ENCODE results near the gene GABARAPL2.
A peak's percentile ranks its signal among the peaks of the same experiment; 100 is the strongest.
"Not testable (repeated sequence)": the region's sequence is repeated elsewhere in the genome, so short reads cannot be mapped to it uniquely, and the experiment has no call there.

Gene GABARAPL2

DNA sequence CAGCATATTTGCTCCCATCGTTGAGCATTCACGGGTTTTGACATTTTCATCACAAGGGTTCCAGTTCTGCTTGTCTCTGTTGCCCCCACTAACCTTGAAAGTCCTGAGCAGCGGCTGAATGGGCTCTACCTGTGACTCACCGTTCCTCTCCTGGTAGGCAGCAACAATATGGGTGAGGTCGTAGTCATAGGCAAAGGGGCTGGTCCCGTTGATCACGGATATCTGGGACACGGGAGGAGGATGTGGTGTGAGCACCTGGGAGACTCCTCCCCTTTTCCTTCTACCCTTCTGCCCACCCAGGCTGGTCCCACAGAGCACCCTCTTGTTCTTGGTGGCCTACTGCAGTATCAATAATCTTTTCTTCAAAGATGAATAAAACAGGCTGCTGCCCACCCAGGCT, 23.7 kb upstream of the GABARAPL2 start:
- H3K4me1 Mint-ChIP-seq, H3K27me3 Mint-ChIP-seq, H3K9me3 Mint-ChIP-seq, H3K27ac Mint-ChIP-seq, H3K4me3 Mint-ChIP-seq, ATAC-seq, DNase-seq: not testable (repeated sequence)

DNA sequence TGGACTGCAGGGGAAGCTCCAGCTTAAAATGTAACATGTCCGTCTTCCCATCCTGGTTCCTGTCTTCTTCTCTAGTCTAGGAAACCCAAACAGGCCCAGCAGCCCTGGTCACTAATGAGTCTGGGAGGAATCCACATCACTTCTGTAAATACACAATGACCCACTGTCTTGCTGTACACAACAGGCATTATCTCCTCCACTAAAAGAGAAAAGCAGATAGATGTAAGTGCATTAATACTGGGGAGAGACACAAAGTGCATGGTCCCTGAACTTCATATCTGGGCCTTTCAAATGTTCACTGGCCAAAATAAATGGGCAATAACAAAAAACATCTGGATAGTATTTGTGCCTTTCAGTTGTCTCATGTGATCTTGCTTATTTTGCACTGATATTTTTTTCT, 20.3 kb upstream of the GABARAPL2 start:
- not testable (repeated sequence) for H3K4me3 Mint-ChIP-seq, H3K9me3 Mint-ChIP-seq, H3K27me3 Mint-ChIP-seq, H3K27ac Mint-ChIP-seq, ATAC-seq, DNase-seq
- H3K4me1 Mint-ChIP-seq = peaks cover 11% of the 10 kb centered on the region

- DNase-seq (no peak), ATAC-seq (no peak)
- no peaks in the 10 kb centered on the region for H3K27me3 Mint-ChIP-seq
- H3K4me1 Mint-ChIP-seq = peaks cover 11% of the 10 kb centered on the region
- no peaks in the 10 kb centered on the region for H3K9me3 Mint-ChIP-seq
- no peak overlapping the region for H3K4me3 Mint-ChIP-seq
- no peak overlapping the region for H3K27ac Mint-ChIP-seq
Observed at GRCh38 chr16:75546293-75546692, 19.9 kb upstream of the GABARAPL2 start.

- H3K4me3 Mint-ChIP-seq, DNase-seq, H3K9me3 Mint-ChIP-seq, H3K27ac Mint-ChIP-seq, ATAC-seq: not testable (repeated sequence)
- Mint-ChIP-seq H3K27me3 (peaks cover 12% of the 10 kb centered on the region), H3K4me1 (peaks cover 11% of the 10 kb centered on the region)
Observed at GRCh38 chr16:75548456-75548855, 17.7 kb upstream of the GABARAPL2 start.

DNA sequence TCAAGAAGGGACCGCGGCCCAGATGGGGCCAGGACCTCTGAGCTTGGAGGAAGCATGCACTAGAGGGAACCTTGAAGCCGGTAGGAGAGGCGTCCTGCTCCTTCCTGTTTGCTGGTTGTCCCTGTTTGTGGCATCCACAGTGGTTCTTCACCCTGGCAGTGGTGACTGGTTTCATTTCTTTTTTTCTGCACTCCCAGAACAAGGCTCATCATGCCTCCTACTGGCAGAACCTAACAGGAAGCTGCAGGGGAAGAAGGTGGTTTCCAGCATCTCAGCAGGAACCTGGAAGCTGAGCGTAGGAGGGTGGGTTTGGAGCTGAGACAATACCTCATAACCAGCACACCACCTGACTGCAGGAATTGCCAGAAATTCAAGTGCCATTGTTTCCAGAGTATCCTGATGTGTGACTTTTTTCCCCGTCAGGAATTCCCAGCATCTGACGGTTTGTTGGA, 15.9 kb upstream of the GABARAPL2 start:
- H3K27ac Mint-ChIP-seq = peak overlapping the region in 1 of 2 donors; percentile 84
- H3K4me3 Mint-ChIP-seq = no peak overlapping the region
- DNase-seq (peak; percentile 9 to 38), ATAC-seq (peak; percentile 72)
- peaks cover 13% of the 10 kb centered on the region for H3K4me1 Mint-ChIP-seq
- H3K27me3 Mint-ChIP-seq = peaks cover 20% of the 10 kb centered on the region
- H3K9me3 Mint-ChIP-seq = no peaks in the 10 kb centered on the region

GRCh38 chr16:75552951-75553350, 13.2 kb upstream of the GABARAPL2 start:
- no peak overlapping the region for H3K4me3 Mint-ChIP-seq
- H3K4me1 Mint-ChIP-seq = peaks cover 20% of the 10 kb centered on the region
- peaks cover 20% of the 10 kb centered on the region for H3K27me3 Mint-ChIP-seq
- H3K9me3 Mint-ChIP-seq = no peaks in the 10 kb centered on the region
- no peak for DNase-seq
- no peak overlapping the region for H3K27ac Mint-ChIP-seq
- ATAC-seq = no peak

DNA sequence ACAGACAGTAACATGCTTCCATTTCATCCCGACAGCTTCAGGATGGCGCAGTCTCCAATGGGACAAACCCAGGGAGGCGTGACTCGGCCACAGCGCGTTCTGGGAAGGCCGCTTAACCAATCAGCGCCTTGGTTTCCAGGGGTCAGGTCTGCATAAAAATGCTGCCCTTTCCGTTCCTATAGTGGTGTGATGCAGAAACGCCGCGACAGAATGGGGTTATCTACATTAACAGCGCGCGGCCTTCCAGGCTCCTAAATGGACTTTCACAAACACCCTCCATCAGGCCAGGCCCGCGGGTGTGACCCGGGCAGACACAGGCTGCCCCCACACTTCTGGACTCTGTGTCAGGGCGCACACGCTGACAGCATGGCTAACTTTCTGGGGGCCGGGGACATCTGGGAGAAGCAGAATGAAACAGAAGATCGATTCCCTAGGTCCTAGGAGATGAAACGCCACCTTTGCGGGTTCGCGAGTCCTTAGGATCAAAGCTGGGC, 10.9 kb upstream of the GABARAPL2 start:
- ATAC-seq = peak; percentile 13
- peak in 1 of 2 donors; percentile 20 for DNase-seq
- peaks cover 13% of the 10 kb centered on the region for H3K4me1 Mint-ChIP-seq
- H3K27me3 Mint-ChIP-seq = peaks cover 20% of the 10 kb centered on the region
- no peaks in the 10 kb centered on the region for H3K9me3 Mint-ChIP-seq
- peak overlapping the region; percentile 99 for H3K4me3 Mint-ChIP-seq
- H3K27ac Mint-ChIP-seq = peak overlapping the region; percentile 90 to 95

DNA sequence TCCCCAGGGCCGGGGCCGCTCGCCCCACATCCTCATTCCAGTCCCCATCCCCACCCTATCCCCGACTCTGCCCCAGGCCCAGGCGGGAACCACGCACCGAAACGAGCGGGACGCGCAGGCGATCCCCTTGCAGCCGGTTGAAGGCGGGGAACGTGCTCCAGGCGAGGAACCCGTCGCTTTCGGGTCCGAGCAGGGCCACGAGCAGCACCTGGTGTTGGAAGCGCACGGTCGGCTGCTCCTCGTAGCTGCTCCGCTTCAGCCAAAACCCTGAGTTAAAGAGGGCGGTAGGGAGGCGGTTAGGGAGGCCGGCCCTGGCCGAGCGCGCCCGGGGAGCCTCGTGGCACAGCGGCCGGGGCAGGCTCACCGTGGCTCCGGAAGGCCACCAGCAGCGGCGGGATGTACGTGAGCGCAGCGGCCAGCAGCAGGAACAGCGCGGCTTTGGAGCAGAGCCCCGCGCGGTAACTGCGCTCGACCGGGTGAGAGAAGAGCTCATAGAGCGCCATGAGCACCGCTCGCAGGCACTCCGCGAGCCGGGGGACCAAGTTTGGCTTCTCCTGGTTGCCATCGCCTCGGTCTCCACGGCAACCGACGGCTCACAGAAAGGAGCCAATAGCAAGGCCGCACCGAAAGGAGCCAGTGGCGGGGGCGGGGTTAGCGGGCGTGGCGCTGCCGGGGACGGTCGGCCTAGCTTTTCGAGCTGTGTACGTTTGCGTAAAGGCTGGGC, 10.3 kb upstream of the GABARAPL2 start, which contains the start of gene TMEM231:
Gene TMEM231, minus strand, starts transcription at position 546 of the 724 bp plus-strand sequence. Its CDS starts 43 bp downstream, at position 503.
- ATAC-seq (peak; percentile 97), DNase-seq (peak; percentile 92 to 95)
- peak within 1 kb of the TSS; percentile 99 for H3K4me3 Mint-ChIP-seq
- H3K27ac Mint-ChIP-seq = peak within 1 kb of the TSS; percentile 90 to 96
- H3K9me3 Mint-ChIP-seq = no peaks in the 10 kb centered on the region
- peaks cover 9% of the 10 kb centered on the region for H3K4me1 Mint-ChIP-seq
- peaks cover 20% of the 10 kb centered on the region for H3K27me3 Mint-ChIP-seq

- DNase-seq (no peak), ATAC-seq (no peak)
- H3K4me1 Mint-ChIP-seq = peaks cover 9% of the 10 kb centered on the region
- peaks cover 20% of the 10 kb centered on the region for H3K27me3 Mint-ChIP-seq
- H3K4me3 Mint-ChIP-seq = peak overlapping the region; percentile 99
- no peaks in the 10 kb centered on the region for H3K9me3 Mint-ChIP-seq
- peak overlapping the region; percentile 84 to 96 for H3K27ac Mint-ChIP-seq
Observed at GRCh38 chr16:75556431-75556950, 9.7 kb upstream of the GABARAPL2 start.

- H3K27ac Mint-ChIP-seq = no peak overlapping the region
- ATAC-seq = no peak
- H3K4me3 Mint-ChIP-seq = no peak overlapping the region
- no peaks in the 10 kb centered on the region for H3K9me3 Mint-ChIP-seq
- peaks cover 11% of the 10 kb centered on the region for H3K27me3 Mint-ChIP-seq
- H3K4me1 Mint-ChIP-seq = peaks cover 9% of the 10 kb centered on the region
- DNase-seq = no peak
Observed at GRCh38 chr16:75558846-75559401, 7.3 kb upstream of the GABARAPL2 start.

DNA sequence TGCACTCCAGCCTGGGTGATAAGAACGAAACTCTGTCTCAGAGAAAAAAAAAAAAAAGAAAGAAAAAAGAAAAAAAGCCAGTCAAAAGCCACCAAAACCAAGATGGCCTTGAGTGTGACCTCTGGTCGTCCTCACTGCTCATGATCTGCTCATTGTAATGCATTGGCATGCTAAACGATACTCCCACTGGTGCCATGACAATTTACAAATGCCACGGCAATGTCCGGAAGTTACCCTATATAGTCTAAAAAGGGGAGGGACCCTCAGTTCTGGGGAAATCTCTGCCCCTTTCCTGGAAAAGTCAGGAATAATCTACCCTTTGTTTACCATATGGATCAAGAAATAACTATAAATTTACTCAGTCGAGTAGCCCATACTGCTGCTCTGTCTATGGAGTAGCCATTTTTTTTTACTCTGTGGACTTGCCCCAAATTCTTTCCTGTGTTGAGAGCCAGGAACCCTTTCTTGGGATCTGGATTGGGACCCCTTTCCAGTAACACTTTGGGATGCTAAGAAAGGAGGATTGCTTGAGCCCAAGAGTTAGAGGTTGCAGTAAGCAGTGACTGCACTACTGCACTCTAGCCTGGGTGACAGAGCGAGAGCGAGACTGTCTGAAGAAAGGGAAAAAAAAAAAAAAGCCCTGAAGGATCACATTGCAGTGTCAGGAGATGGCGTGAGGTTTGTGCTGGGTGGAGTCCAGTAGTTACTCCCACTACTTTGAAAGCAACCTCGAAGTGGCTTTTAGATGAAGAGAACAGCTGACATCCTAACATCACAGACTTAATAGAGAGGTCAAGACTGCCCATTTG, 6.4 kb upstream of the GABARAPL2 start:
- no peak for DNase-seq
- Mint-ChIP-seq H3K4me3 (no peak overlapping the region), H3K27me3 (peaks cover 12% of the 10 kb centered on the region), H3K4me1 (peaks cover 11% of the 10 kb centered on the region), H3K9me3 (no peaks in the 10 kb centered on the region), H3K27ac (no peak overlapping the region)
- ATAC-seq = no peak

DNA sequence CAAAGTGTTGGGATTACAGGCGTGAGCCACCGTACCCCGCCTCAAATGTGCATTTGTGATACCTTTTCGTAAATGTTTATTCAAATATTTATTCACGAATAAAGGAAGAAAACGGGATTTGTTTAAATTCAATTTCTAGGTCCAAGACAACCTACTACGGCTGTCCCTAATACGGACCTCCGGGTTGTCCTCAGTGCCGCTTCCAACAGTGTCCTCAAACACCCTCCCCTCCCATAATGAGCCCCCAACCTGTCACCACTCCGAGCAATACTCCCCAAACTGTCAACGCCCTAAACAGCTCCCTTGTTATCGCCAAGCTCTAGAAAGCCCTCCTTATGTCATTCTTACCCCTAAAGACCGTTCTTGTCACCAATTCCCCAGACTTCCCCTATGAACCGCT, 539 bp upstream of the GABARAPL2 start:
- peak overlapping the region; percentile 87 to 91 for H3K27ac Mint-ChIP-seq
- H3K4me3 Mint-ChIP-seq = peak overlapping the region; percentile 88 to 93
- ATAC-seq = no peak

GRCh38 chr16:75566758-75567255, 628 bp downstream of the GABARAPL2 start:
- Mint-ChIP-seq H3K9me3 (no peaks in the 10 kb centered on the region), H3K4me1 (peaks cover 40% of the 10 kb centered on the region), H3K4me3 (peak overlapping the region; percentile 88 to 93), H3K27ac (no peak overlapping the region), H3K27me3 (peaks cover 12% of the 10 kb centered on the region)
- peak in 1 of 2 donors; percentile 24 for DNase-seq
- ATAC-seq = peak; percentile 3

More for the DNA sequence above, 539 bp upstream of the GABARAPL2 start:
- peaks cover 40% of the 10 kb centered on the region for H3K4me1 Mint-ChIP-seq
- no peak for DNase-seq
- peaks cover 12% of the 10 kb centered on the region for H3K27me3 Mint-ChIP-seq
- no peaks in the 10 kb centered on the region for H3K9me3 Mint-ChIP-seq

DNA sequence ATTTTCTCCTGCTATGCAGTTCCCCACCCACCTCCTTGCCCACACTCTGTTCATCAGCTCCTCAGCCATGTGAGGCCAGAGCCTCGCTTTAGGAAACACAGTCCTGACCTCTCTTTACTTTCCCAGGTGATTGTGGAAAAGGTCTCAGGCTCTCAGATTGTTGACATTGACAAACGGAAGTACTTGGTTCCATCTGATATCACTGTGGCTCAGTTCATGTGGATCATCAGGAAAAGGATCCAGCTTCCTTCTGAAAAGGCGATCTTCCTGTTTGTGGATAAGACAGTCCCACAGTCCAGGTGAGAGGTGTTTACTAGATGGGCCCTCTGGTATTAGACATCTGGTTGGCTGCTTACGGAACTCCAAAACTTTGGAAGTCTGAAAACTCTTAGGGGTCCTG, 1.7 kb downstream of the GABARAPL2 start:
- peaks cover 12% of the 10 kb centered on the region for H3K27me3 Mint-ChIP-seq
- no peaks in the 10 kb centered on the region for H3K9me3 Mint-ChIP-seq
- H3K4me3 Mint-ChIP-seq = peak overlapping the region in 1 of 2 donors; percentile 93
- DNase-seq = no peak
- H3K27ac Mint-ChIP-seq = peak overlapping the region in 1 of 2 donors; percentile 34
- peaks cover 40% of the 10 kb centered on the region for H3K4me1 Mint-ChIP-seq
- ATAC-seq = no peak

GRCh38 chr16:75570396-75571065, 4.4 kb downstream of the GABARAPL2 start:
- Mint-ChIP-seq H3K27ac (no peak overlapping the region), H3K4me3 (no peak overlapping the region)
- no peak for ATAC-seq

More at GRCh38 chr16:75570396-75571065, 4.4 kb downstream of the GABARAPL2 start:
- no peaks in the 10 kb centered on the region for H3K9me3 Mint-ChIP-seq
- no peaks in the 10 kb centered on the region for H3K27me3 Mint-ChIP-seq
- no peak for DNase-seq
- H3K4me1 Mint-ChIP-seq = peaks cover 35% of the 10 kb centered on the region

Measured in stimulated activated naive CD8-positive, alpha-beta T cell treated with anti-CD3 and anti-CD28 coated beads, Interleukin-15, amount 100 ng/mL, for 72 hours (primary cell).